HCT116 (cell line): ENCODE measurements around the gene TTC32. TPM values are rescaled to one million over a fixed set of nuclear protein-coding genes. Genes with fewer than 3 reads are reported as not detected.

Experiments used
- ATAC-seq: fragments of 200-7000 bp; cut with Tn5 transposase; 2 replicates; pipeline ENCODE4 v1.9.1; 2020; ENCODE audit warnings: mild to moderate bottlenecking, moderate library complexity
- BruUV-seq: library from RNA; stranded (reverse); fragments of 400-500 nt; replicated peaks from 2 replicates; lab custom pipeline; 2021; lab: Mats Ljungman, UMichigan
- CTCF ChIA-PET: fragments of 300-600 bp; sonication (Branson Sonifier 250); formaldehyde crosslinking; loops from one replicate; lab custom pipeline; 2021; ENCODE audit warnings: antibody characterized with exemption; lab: Charles Lee
- POLR2A ChIA-PET: fragments of 300-600, 350-600 bp; sonication (Branson Sonifier 250); formaldehyde crosslinking; loops from one replicate; lab custom pipeline; 2021; ENCODE audit warnings: antibody characterized with exemption; lab: Charles Lee
- RAD21 ChIA-PET, 2 experiments: fragments of 300-600 bp; sonication (Branson Sonifier 250); formaldehyde crosslinking; loops; one replicate each; lab custom pipeline; 2023; ENCODE audit warnings: low total read pairs in 2 of 2; ENCODE audit not compliant: uncharacterized antibody in 2 of 2, unreplicated experiment in 2 of 2, low non-redundant PET in 1 of 2; lab: Charles Lee
- DNase-seq: peaks from one replicate; pipeline ENCODE4 v3.0.0-alpha.2; 2010; ENCODE audit warnings: low read depth, low spot score
- H2AFZ ChIP-seq: fragments of 200-600 bp; shearing (Covaris generic), sonication (generic); 2 replicates; pipeline ENCODE4 v1.6.1; 2017; ENCODE audit warnings: low read depth, mixed run types, mixed read lengths, antibody characterized with exemption, low read length; ENCODE audit not compliant: poor library complexity, severe bottlenecking
- H3K27ac ChIP-seq: 2 replicates; pipeline ENCODE4 v1.5.1; 2012; ENCODE audit warnings: low read depth, low read length
- H3K27me3 ChIP-seq: fragments of 200-600 bp; sonication (generic); 2 replicates; pipeline ENCODE4 v1.6.1; 2016; ENCODE audit warnings: mixed run types, low read length, mixed read lengths; ENCODE audit not compliant: insufficient read depth
- H3K36me3 ChIP-seq, 2 experiments: fragments of 200-500 bp in 1 of 2; fragments of 200-600 bp in 1 of 2; sonication (Bioruptor generic) in 1 of 2; sonication (generic) in 1 of 2; 2 replicates each; pipeline versions ENCODE4 v1.5.1 to v1.6.1; 2014 to 2016; ENCODE audit warnings: low read length in 2 of 2, inconsistent platforms in 1 of 2, mixed read lengths in 1 of 2, mixed run types in 1 of 2; ENCODE audit not compliant: insufficient read depth in 2 of 2, control insufficient read depth in 1 of 2
- H3K4me1 ChIP-seq, 2 experiments: fragments of 200-600 bp in 1 of 2; sonication (generic) in 1 of 2; 2 replicates each; pipeline versions ENCODE4 v1.5.1 to v1.6.1; 2012 to 2017; ENCODE audit warnings: low read length in 2 of 2, inconsistent platforms in 1 of 2, mild to moderate bottlenecking in 1 of 2, mixed read lengths in 1 of 2, mixed run types in 1 of 2, moderate library complexity in 1 of 2; ENCODE audit not compliant: insufficient read depth in 2 of 2, control insufficient read depth in 1 of 2
- H3K4me2 ChIP-seq: fragments of 200-600 bp; sonication (generic); 2 replicates; pipeline ENCODE4 v1.6.1; 2017; ENCODE audit warnings: mixed run types, low read length, mixed read lengths
- H3K4me3 ChIP-seq, 2 experiments: fragments of 200-600 bp in 1 of 2; sonication (generic) in 1 of 2; replicated peaks in 1 of 2; 2 replicates each; pipeline ENCODE4 v1.5.1; 2011 to 2016; ENCODE audit warnings: low read length in 2 of 2, control low read depth in 1 of 2, low read depth in 1 of 2, mild to moderate bottlenecking in 1 of 2, mixed read lengths in 1 of 2, mixed run types in 1 of 2
- H3K79me2 ChIP-seq: fragments of 200-600 bp; sonication (generic); 2 replicates; pipeline ENCODE4 v1.6.1; 2017; ENCODE audit warnings: mild to moderate bottlenecking, mixed run types, low read length, moderate library complexity, mixed read lengths; ENCODE audit not compliant: insufficient read depth
- H3K9ac ChIP-seq: fragments of 200-600 bp; sonication (generic); 2 replicates; pipeline ENCODE4 v1.6.1; 2016; ENCODE audit warnings: low read length, mixed read lengths
- H3K9me2 ChIP-seq: fragments of 200-600 bp; sonication (generic), shearing (Covaris generic); 2 replicates; pipeline ENCODE4 v1.6.1; 2017; ENCODE audit warnings: mixed run types, mild to moderate bottlenecking, moderate library complexity; ENCODE audit not compliant: insufficient read depth
- H3K9me3 ChIP-seq, 2 experiments: fragments of 200-500 bp in 1 of 2; fragments of 200-600 bp in 1 of 2; sonication (Bioruptor generic) in 1 of 2; sonication (generic) in 1 of 2; 2 replicates each; pipeline ENCODE4 v1.6.1; 2014 to 2017; ENCODE audit warnings: low read length in 2 of 2, mixed read lengths in 2 of 2, inconsistent platforms in 1 of 2, low read depth in 1 of 2, mild to moderate bottlenecking in 1 of 2, mixed run types in 1 of 2, moderate library complexity in 1 of 2; ENCODE audit not compliant: control insufficient read depth in 1 of 2, insufficient read depth in 1 of 2
- H4K20me1 ChIP-seq: fragments of 200-600 bp; sonication (generic), shearing (Covaris generic); 2 replicates; pipeline ENCODE4 v1.6.1; 2017; ENCODE audit warnings: mixed run types, mild to moderate bottlenecking, moderate library complexity; ENCODE audit not compliant: insufficient read depth
- CTCF ChIP-seq, 3 experiments: fragments of 200-600 bp in 1 of 3; sonication (generic) in 1 of 3; IDR thresholded peaks in 2 of 3; conservative IDR thresholded peaks in 1 of 3; 2 replicates each; pipeline ENCODE4 v1.5.1; 2012 to 2017; ENCODE audit warnings: low read depth in 2 of 3, low read length in 2 of 3, antibody characterized with exemption in 1 of 3, borderline replicate concordance in 1 of 3, control low read depth in 1 of 3, mild to moderate bottlenecking in 1 of 3, mixed read lengths in 1 of 3, mixed run types in 1 of 3, moderate library complexity in 1 of 3; ENCODE audit not compliant: insufficient read depth in 1 of 3
- EGR1 ChIP-seq: IDR thresholded peaks from 2 replicates; pipeline ENCODE4 v1.6.1; 2012; ENCODE audit warnings: low read depth
- EZH2phosphoT487 ChIP-seq: fragments of 200-600 bp; IDR thresholded peaks from 2 replicates; pipeline ENCODE4 v1.6.1; 2018; ENCODE audit warnings: antibody characterized with exemption, borderline replicate concordance
- RAD21 ChIP-seq: IDR thresholded peaks from 2 replicates; pipeline ENCODE4 v1.6.1; 2012; ENCODE audit warnings: low read depth, mild to moderate bottlenecking
- SP1 ChIP-seq: IDR thresholded peaks from 2 replicates; pipeline ENCODE4 v1.6.1; 2012; ENCODE audit warnings: low read depth
- SRF ChIP-seq: IDR thresholded peaks from 2 replicates; pipeline ENCODE4 v1.6.1; 2012; ENCODE audit warnings: low read depth
- TCF7L2 ChIP-seq: IDR thresholded peaks from 2 replicates; pipeline ENCODE4 v1.7.0; 2011; ENCODE audit warnings: borderline replicate concordance, inconsistent platforms; ENCODE audit not compliant: insufficient read depth, insufficient read length; ENCODE audit errors: extremely low read depth
- YY1 ChIP-seq: IDR thresholded peaks from 2 replicates; pipeline ENCODE4 v1.6.1; 2011; ENCODE audit warnings: low read length, low read depth, moderate library complexity, mild to moderate bottlenecking; ENCODE audit not compliant: insufficient replicate concordance; ENCODE audit errors: extremely low read depth
- ZFX ChIP-seq: fragments of 450-650 bp; IDR thresholded peaks from 2 replicates; pipeline ENCODE4 v1.6.1; 2017
- ZNF274 ChIP-seq: fragments of 200-500 bp; sonication (Bioruptor generic); IDR thresholded peaks from 2 replicates; pipeline ENCODE4 v1.6.1; 2014; ENCODE audit warnings: mild to moderate bottlenecking, low read depth, low read length, inconsistent platforms
- intact Hi-C: fragments of 100-400 bp; cut with micrococcal nuclease; formaldehyde crosslinking; loops from 2 replicates; pipeline ENCODE4 v1.10.0; 2022
- total RNA-seq: library from RNA; stranded (reverse); gene quantifications from one replicate; pipeline ENCODE4 v1.2.1, GENCODE V29; 2021; ENCODE audit not compliant: unreplicated experiment

Gene TTC32
- total RNA-seq, 1 experiment from 2014 or later = 6.3 TPM

GRCh38 chr2:19864381-19864780, 37.4 kb downstream of the TTC32 start:
- TF ChIP-seq ZFX (no peak), EZH2phosphoT487 (no peak), EGR1 (no peak), SP1 (no peak), TCF7L2 (no peak), ZNF274 (no peak), SRF (no peak), YY1 (no peak)
- no peaks in the 10 kb centered on the region for H3K9me2 ChIP-seq
- intact Hi-C loops = loop anchor here (5.0 kb wide), 2 partner anchors 192 to 1427 kb away; no protein-coding TSS in a partner anchor
- no peaks in the 10 kb centered on the region for H3K27me3 ChIP-seq
- no peaks in the 10 kb centered on the region for H3K79me2 ChIP-seq
- DNase-seq (no peak), ATAC-seq (no peak)
- CTCF ChIA-PET = no interaction called here
- H4K20me1 ChIP-seq = no peaks in the 10 kb centered on the region
- H2AFZ ChIP-seq = no peak overlapping the region
- H3K4me3 ChIP-seq = no peak overlapping the region
- H3K9ac ChIP-seq = no peak overlapping the region
- no peak overlapping the region for H3K27ac ChIP-seq
- BruUV-seq = no TSS peak
- no peak overlapping the region for H3K4me2 ChIP-seq
- POLR2A ChIA-PET = no interaction called here
- RAD21 ChIA-PET = no interaction called here
- H3K9me3 ChIP-seq = no peaks in the 10 kb centered on the region
- no peaks in the 10 kb centered on the region for H3K36me3 ChIP-seq
- H3K4me1 ChIP-seq = peaks cover 0 to 8% of the 10 kb centered on the region in 2 experiments; a peak in 1 of 4 replicates

- no peaks in the 10 kb centered on the region for H3K79me2 ChIP-seq
- no peak overlapping the region for H3K9ac ChIP-seq
- ATAC-seq = peak; percentile 94
- H3K4me3 ChIP-seq = no peak overlapping the region
- DNase-seq = peak; percentile 23
- POLR2A ChIA-PET = no interaction called here
- TF ChIP-seq RAD21 (peak; percentile 100), SRF (no peak), CTCF (IDR thresholded peaks at IDR 0.05 in 2 of 3, conservative IDR thresholded peaks at IDR 0.05 in 1 of 3; ENCODE audit: borderline replicate concordance in 1 of 3, insufficient read depth in 1 of 3, low read depth in 2 of 3, low read length in 2 of 3) (peak; percentile 78 to 96 (median 93))
- TF ChIP-seq, all 23 proteins: peak for 2
- ChIA-PET RAD21 (no interaction called here), CTCF (interaction anchor here (0.9 to 2.4 kb wide), 5 partner anchors 62 to 1343 kb away, joined by 3 to 14 read pairs (median 5); partner anchors contain the start of gene OSR1)
- intact Hi-C loops = loop anchor here (1.0 to 5.0 kb wide), 10 partner anchors 94 to 1476 kb away; no protein-coding TSS in a partner anchor
- BruUV-seq = no TSS peak
- Histone ChIP-seq H3K36me3 (no peaks in the 10 kb centered on the region), H3K27me3 (no peaks in the 10 kb centered on the region), H3K4me2 (peak overlapping the region; percentile 57), H2AFZ (peak overlapping the region; percentile 45), H3K27ac (no peak overlapping the region), H3K9me3 (no peaks in the 10 kb centered on the region), H3K9me2 (no peaks in the 10 kb centered on the region), H4K20me1 (no peaks in the 10 kb centered on the region), H3K4me1 (peaks cover 0 to 8% of the 10 kb centered on the region in 2 experiments; a peak in 1 of 4 replicates)
Measured at GRCh38 chr2:19863303-19864041, 38.3 kb downstream of the TTC32 start.
